Uterus (tissue), 4 donors: ENCODE data around the gene SLC4A2. TPM values are rescaled to one million over a fixed set of nuclear protein-coding genes. Genes with fewer than 3 reads are reported as not detected.

Experiments used
- DNase-seq, 2 donors: peaks; one replicate each; pipeline ENCODE4 v3.0.0-alpha.2; 2019 to 2020
- H3K27ac ChIP-seq, 2 donors: fragments of 200-600 bp; sonication (generic); 1 replicate in 1 of 2; 2 replicates in 1 of 2; pipeline ENCODE4 v1.5.1; 2016 to 2018
- H3K27me3 ChIP-seq, 2 donors: fragments of 200-600 bp; sonication (generic); one replicate each; pipeline ENCODE4 v1.5.1; 2018 to 2019; ENCODE audit warnings: control low read depth in 1 of 2
- H3K36me3 ChIP-seq, 2 donors: fragments of 200-600 bp; sonication (generic); one replicate each; pipeline ENCODE4 v1.5.1; 2019; ENCODE audit warnings: control low read depth in 1 of 2
- H3K4me1 ChIP-seq, 2 donors: fragments of 200-600 bp; sonication (generic); one replicate each; pipeline ENCODE4 v1.5.1; 2018 to 2019; ENCODE audit warnings: control low read depth in 1 of 2
- H3K4me3 ChIP-seq, 2 donors: fragments of 200-600 bp; sonication (generic); 1 replicate in 1 of 2; 2 replicates in 1 of 2; pipeline ENCODE4 v1.5.1; 2018 to 2019; ENCODE audit warnings: mild to moderate bottlenecking in 1 of 2
- H3K9me3 ChIP-seq, 2 donors: fragments of 200-600 bp; sonication (generic); one replicate each; pipeline ENCODE4 v1.5.1; 2019; ENCODE audit warnings: control low read depth in 1 of 2
- CTCF ChIP-seq, 4 experiments: fragments of 200-600 bp in 2 of 4; fragments of 450-650 bp in 2 of 4; sonication (generic) in 2 of 4; IDR thresholded peaks; one replicate each; pipeline ENCODE4 v1.5.1; 2016 to 2019; ENCODE audit warnings: antibody characterized with exemption in 4 of 4, mild to moderate bottlenecking in 2 of 4, moderate library complexity in 1 of 4
- POLR2A ChIP-seq, 2 donors: fragments of 450-650 bp; IDR thresholded peaks; one replicate each; pipeline ENCODE4 v1.6.1; 2016; ENCODE audit warnings: antibody characterized with exemption in 2 of 2, mild to moderate bottlenecking in 1 of 2, moderate library complexity in 1 of 2
- intact Hi-C: fragments of 100-400 bp; cut with DNase I; formaldehyde crosslinking; loops from one replicate; pipeline ENCODE4 v1.15.1; 2023; ENCODE audit warnings: low total_unique reads
- total RNA-seq, 4 donors: library from RNA; depleted of rRNA in 3 of 4; stranded (reverse); fragments of >200 nt in 3 of 4; gene quantifications; one replicate each; pipeline versions ENCODE4 v1.1.0 to v1.2.4, GENCODE V29; 2014 to 2023
- donor health status: DM: yes; HTN: yes; CAD: no.

The SLC4A2 gene
- total RNA-seq, 4 donors from 2014 or later, result 37.4 to 177 (median 88.6) TPM

- no peak for TF ChIP-seq CTCF (IDR thresholded peaks at IDR 0.05)
- no peak for TF ChIP-seq POLR2A (IDR thresholded peaks at IDR 0.05)
- intact Hi-C loops, result no loop called here
- H3K36me3 ChIP-seq, result no peaks in the 10 kb centered on the region
These were observed 65.1 kb downstream of the SLC4A2 start for GRCh38 chr7:151124481-151124880.

GRCh38 chr7:151124899-151125399 lies 65.6 kb downstream of the SLC4A2 start:
- no peak for DNase-seq
- Histone ChIP-seq H3K4me1 (peaks cover 0 to 10% of the 10 kb centered on the region in 2 donors), H3K9me3 (no peaks in the 10 kb centered on the region), H3K27ac (no peak overlapping the region), H3K27me3 (no peaks in the 10 kb centered on the region), H3K36me3 (no peaks in the 10 kb centered on the region), H3K4me3 (no peak overlapping the region)
- intact Hi-C loops, result no loop called here
- TF ChIP-seq POLR2A (IDR thresholded peaks at IDR 0.05) (no peak), CTCF (IDR thresholded peaks at IDR 0.05) (no peak)

More at GRCh38 chr7:151124481-151124880, 65.1 kb downstream of the SLC4A2 start:
- Histone ChIP-seq H3K27me3 (no peaks in the 10 kb centered on the region), H3K4me1 (peaks cover 0 to 10% of the 10 kb centered on the region in 2 donors), H3K27ac (no peak overlapping the region), H3K9me3 (no peaks in the 10 kb centered on the region), H3K4me3 (no peak overlapping the region)
- no peak for DNase-seq

GRCh38 chr7:151125470-151125845 lies 66.1 kb downstream of the SLC4A2 start:
- intact Hi-C loops, result no loop called here
- no peak for TF ChIP-seq CTCF (IDR thresholded peaks at IDR 0.05)
- no peak for TF ChIP-seq POLR2A (IDR thresholded peaks at IDR 0.05)
- Histone ChIP-seq H3K36me3 (no peaks in the 10 kb centered on the region), H3K27ac (no peak overlapping the region), H3K27me3 (no peaks in the 10 kb centered on the region), H3K9me3 (no peaks in the 10 kb centered on the region), H3K4me3 (peak overlapping the region; percentile 10 to 24), H3K4me1 (peaks cover 0 to 10% of the 10 kb centered on the region in 2 donors)
- DNase-seq, result no peak

GRCh38 chr7:151125846-151126481 lies 66.6 kb downstream of the SLC4A2 start:
- no peaks in the 10 kb centered on the region for H3K27me3 ChIP-seq
- TF ChIP-seq POLR2A (IDR thresholded peaks at IDR 0.05) (no peak), CTCF (IDR thresholded peaks at IDR 0.05) (no peak)
- DNase-seq, result no peak
- intact Hi-C loops, result no loop called here
- H3K9me3 ChIP-seq, result no peaks in the 10 kb centered on the region
- H3K4me3 ChIP-seq, result peak overlapping the region; percentile 10 to 24
- H3K4me1 ChIP-seq, result peaks cover 0 to 10% of the 10 kb centered on the region in 2 donors
- no peaks in the 10 kb centered on the region for H3K36me3 ChIP-seq
- no peak overlapping the region for H3K27ac ChIP-seq

Other genes starting within 250 kb of the SLC4A2 start
- under 1 TPM in 3 of 4 donors, not detected in 1; 0.26 to 0.55 (median 0.29) TPM for gene AOC1, start 207.1 kb upstream of the SLC4A2 start, total RNA-seq
- gene KCNH2, start 81.3 kb upstream of the SLC4A2 start, total RNA-seq, result 10 to 100 TPM in 3 of 4 donors, 1 to 10 TPM in 1; 9.1 to 51.0 (median 22.8) TPM
- gene NOS3, start 68.6 kb upstream of the SLC4A2 start, total RNA-seq, result 10 to 100 TPM in 2 of 4 donors, 1 to 10 TPM in 2; 6.6 to 50.1 (median 15.8) TPM
- gene ATG9B, start 35.1 kb upstream of the SLC4A2 start, total RNA-seq, result 1 to 10 TPM in 1 of 4 donors, under 1 TPM in 2, not detected in 1; 0.55 to 1.5 (median 0.76) TPM
- gene ABCB8, start 31.1 kb upstream of the SLC4A2 start, total RNA-seq, result 10 to 100 TPM; 18.7 to 54.3 (median 26.0) TPM
- 10 to 100 TPM in 1 of 4 donors, 1 to 10 TPM in 2, not detected in 1; 1.0 to 16.8 (median 1.3) TPM for gene ASIC3, start 11.1 kb upstream of the SLC4A2 start, total RNA-seq
- gene CDK5, start 1.7 kb upstream of the SLC4A2 start, total RNA-seq, result 1 to 10 TPM in 3 of 4 donors, under 1 TPM in 1; 0.51 to 9.3 (median 2.7) TPM
- gene FASTK, start 21.2 kb downstream of the SLC4A2 start, total RNA-seq, result 10 to 100 TPM; 37.1 to 84.9 (median 52.4) TPM
- gene TMUB1, start 23.9 kb downstream of the SLC4A2 start, total RNA-seq, result 10 to 100 TPM in 2 of 4 donors, 1 to 10 TPM in 2; 2.9 to 32.8 (median 8.6) TPM
- 100 to 1,000 TPM in 1 of 4 donors, 10 to 100 TPM in 3; 28.2 to 174 (median 53.2) TPM for gene AGAP3, start 26.9 kb downstream of the SLC4A2 start, total RNA-seq
- under 1 TPM in 1 of 4 donors, not detected in 3; 0.41 TPM for gene GBX1, start 108.1 kb downstream of the SLC4A2 start, total RNA-seq
- not detected for gene ASB10, start 127.7 kb downstream of the SLC4A2 start, total RNA-seq
- 1 to 10 TPM in 1 of 4 donors, not detected in 3; 4.4 TPM for gene H2BK1, start 150.9 kb downstream of the SLC4A2 start, total RNA-seq
- gene ABCF2, start 167.6 kb downstream of the SLC4A2 start, total RNA-seq, result 10 to 100 TPM in 3 of 4 donors, 1 to 10 TPM in 1; 6.8 to 39.2 (median 37.7) TPM
- gene CHPF2, start 172.9 kb downstream of the SLC4A2 start, total RNA-seq, result 10 to 100 TPM; 18.5 to 32.6 (median 31.2) TPM
- gene SMARCD3, start 189.1 kb downstream of the SLC4A2 start, total RNA-seq, result 10 to 100 TPM; 21.3 to 80.7 (median 43.3) TPM